Testis (tissue), 5 donors: ENCODE data around the gene ZNF479. TPM values are rescaled to one million over a fixed set of nuclear protein-coding genes. Genes with fewer than 3 reads are reported as not detected.
A peak's percentile ranks its signal among the peaks of the same experiment; 100 is the strongest.
"Not testable (repeated sequence)": the region's sequence is repeated elsewhere in the genome, so short reads cannot be mapped to it uniquely, and the experiment has no call there.

Experiments
- DNase-seq: peaks from one replicate; pipeline ENCODE4 v3.0.0-alpha.2; 2019
- H3K27ac ChIP-seq, 2 donors: fragments of 200-600 bp; sonication (generic); one replicate each; pipeline ENCODE4 v1.5.1; 2019
- H3K27me3 ChIP-seq: fragments of 200-600 bp; sonication (generic); one replicate; pipeline ENCODE4 v1.5.1; 2019
- H3K36me3 ChIP-seq: fragments of 200-600 bp; sonication (generic); one replicate; pipeline ENCODE4 v1.5.1; 2017; ENCODE audit warnings: low read depth; ENCODE audit errors: missing control alignments
- H3K4me1 ChIP-seq: fragments of 200-600 bp; sonication (generic); one replicate; pipeline ENCODE4 v1.5.1; 2019
- H3K4me3 ChIP-seq, 2 donors: fragments of 200-600 bp; sonication (generic); one replicate each; pipeline ENCODE4 v1.5.1; 2017 to 2019
- H3K9me3 ChIP-seq: fragments of 200-600 bp; sonication (generic); one replicate; pipeline ENCODE4 v1.5.1; 2017
- POLR2A ChIP-seq: fragments of 450-650 bp; IDR thresholded peaks from one replicate; pipeline ENCODE4 v1.6.1; 2017; ENCODE audit warnings: antibody characterized with exemption, mild to moderate bottlenecking, moderate library complexity
- WGBS, 2 donors: methylation state at CpG; one replicate each; pipeline ENCODE4 v1.1.5; 2018; 5-methylcytosine and 5-hydroxymethylcytosine counted together
- intact Hi-C: fragments of 100-400 bp; cut with DNase I; formaldehyde crosslinking; loops from one replicate; pipeline ENCODE4 v1.15.1; 2023; ENCODE audit warnings: low total_unique reads
- long read RNA-seq, 2 donors: transcript quantifications; one replicate each; lab custom pipeline, GENCODE V29; 2026
- polyA plus RNA-seq: library from polyadenylated mRNA; stranded (reverse); fragments of 350-450 nt; fragmentation: Illumina TruSeq; extraction: RNeasy Lipid Tissue Mini Kit (QIAGEN cat#74804); gene quantifications from one replicate; pipeline ENCODE4 v1.2.3, GENCODE V29; 2014; ENCODE audit warnings: low read depth, low replicate concordance; ENCODE audit not compliant: insufficient read depth
- total RNA-seq, 2 donors: library from RNA; depleted of rRNA; stranded (reverse); fragments of >200 nt; gene quantifications; one replicate each; pipeline ENCODE4 v1.2.3, GENCODE V29; 2016
- TF ChIP-seq, protein P1 (sequence below), 3 experiments: fragments of 450-650 bp in 2 of 3; fragments of 200-600 bp in 1 of 3; sonication (generic) in 1 of 3; IDR thresholded peaks; one replicate each; pipeline ENCODE4 v1.5.1; 2016 to 2019; ENCODE audit warnings: antibody characterized with exemption in 3 of 3, mild to moderate bottlenecking in 2 of 3, moderate library complexity in 1 of 3

Gene ZNF479
- 1 to 10 TPM in 1 of 2 donors, under 1 TPM in 1; 0.99 to 4.8 TPM for total RNA-seq
- 4.4 TPM for polyA plus RNA-seq
- long read RNA-seq, donor 1: 0 reads
- long read RNA-seq, donor 2, partial matches to known transcripts: 0 of 1 reads
- long read RNA-seq, donor 2, other reads (novel, unspliced or antisense): 0 of 1 reads

DNA sequence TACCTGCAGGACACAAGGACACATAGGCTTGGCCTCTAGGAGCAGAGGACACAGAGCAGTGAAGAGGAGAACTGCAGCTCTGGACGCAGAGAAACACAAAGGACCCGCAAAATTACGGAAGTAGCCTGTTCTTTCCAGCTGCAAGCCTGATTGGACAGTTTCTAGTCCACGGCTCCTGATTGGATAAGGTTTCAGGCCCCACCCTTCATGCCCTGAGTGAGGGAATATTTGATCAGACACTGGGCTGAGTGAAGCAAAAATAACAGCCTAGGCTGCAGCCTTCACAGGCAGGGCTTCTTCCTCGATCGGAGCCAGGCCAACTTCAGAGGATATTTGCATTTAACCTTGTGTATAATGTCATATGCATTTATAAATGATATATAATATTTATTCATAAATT, at the start of gene ZNF479:
Gene ZNF479 (minus strand): TSS at position 101 of the 400 bp plus-strand sequence. CDS start 112 bp downstream, outside the sequence.
- H3K27ac ChIP-seq, H3K9me3 ChIP-seq, H3K27me3 ChIP-seq, H3K4me1 ChIP-seq, H3K36me3 ChIP-seq, intact Hi-C loops: not testable (repeated sequence)
- WGBS, 2 donors: 64 to 71% methylated on average over 6 of the region's 6 CpGs
- peak; percentile 67 for DNase-seq
- H3K4me3 ChIP-seq: peak within 1 kb of the TSS; percentile 22 to 31

DNA sequence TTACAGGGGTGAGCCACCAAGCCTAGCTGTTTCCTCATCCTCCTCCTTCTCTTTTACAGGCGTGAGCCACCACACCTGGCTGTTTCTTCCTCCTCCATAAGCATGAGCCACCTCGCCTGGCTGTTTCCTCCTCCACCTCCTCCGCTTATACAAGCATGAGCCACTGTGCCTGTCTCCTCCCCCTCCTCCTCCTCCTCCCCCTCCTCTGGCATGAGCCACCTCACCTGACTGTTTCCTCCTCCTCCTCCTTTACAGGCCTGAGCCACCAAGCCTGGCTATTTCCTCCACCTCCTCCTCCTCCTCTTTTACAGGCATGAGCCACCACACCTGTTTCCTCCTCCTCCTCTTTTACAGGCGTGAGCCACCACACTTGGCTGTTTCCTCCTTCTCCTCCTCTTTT, 49.8 kb upstream of the ZNF479 start:
- intact Hi-C loops: no loop called here
- TF ChIP-seq, protein P1, sequence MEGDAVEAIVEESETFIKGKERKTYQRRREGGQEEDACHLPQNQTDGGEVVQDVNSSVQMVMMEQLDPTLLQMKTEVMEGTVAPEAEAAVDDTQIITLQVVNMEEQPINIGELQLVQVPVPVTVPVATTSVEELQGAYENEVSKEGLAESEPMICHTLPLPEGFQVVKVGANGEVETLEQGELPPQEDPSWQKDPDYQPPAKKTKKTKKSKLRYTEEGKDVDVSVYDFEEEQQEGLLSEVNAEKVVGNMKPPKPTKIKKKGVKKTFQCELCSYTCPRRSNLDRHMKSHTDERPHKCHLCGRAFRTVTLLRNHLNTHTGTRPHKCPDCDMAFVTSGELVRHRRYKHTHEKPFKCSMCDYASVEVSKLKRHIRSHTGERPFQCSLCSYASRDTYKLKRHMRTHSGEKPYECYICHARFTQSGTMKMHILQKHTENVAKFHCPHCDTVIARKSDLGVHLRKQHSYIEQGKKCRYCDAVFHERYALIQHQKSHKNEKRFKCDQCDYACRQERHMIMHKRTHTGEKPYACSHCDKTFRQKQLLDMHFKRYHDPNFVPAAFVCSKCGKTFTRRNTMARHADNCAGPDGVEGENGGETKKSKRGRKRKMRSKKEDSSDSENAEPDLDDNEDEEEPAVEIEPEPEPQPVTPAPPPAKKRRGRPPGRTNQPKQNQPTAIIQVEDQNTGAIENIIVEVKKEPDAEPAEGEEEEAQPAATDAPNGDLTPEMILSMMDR (IDR thresholded peaks at IDR 0.05): no peak
- no peak for TF ChIP-seq POLR2A
- H3K4me1 ChIP-seq: no peaks in the 10 kb centered on the region
- no peak overlapping the region for H3K4me3 ChIP-seq
- no peak for DNase-seq
- 72 to 80% methylated on average over 4 of the region's 4 CpGs for WGBS, 2 donors
- no peak overlapping the region for H3K27ac ChIP-seq
- H3K9me3 ChIP-seq: no peaks in the 10 kb centered on the region
- no peaks in the 10 kb centered on the region for H3K36me3 ChIP-seq
- H3K27me3 ChIP-seq: no peaks in the 10 kb centered on the region

DNA sequence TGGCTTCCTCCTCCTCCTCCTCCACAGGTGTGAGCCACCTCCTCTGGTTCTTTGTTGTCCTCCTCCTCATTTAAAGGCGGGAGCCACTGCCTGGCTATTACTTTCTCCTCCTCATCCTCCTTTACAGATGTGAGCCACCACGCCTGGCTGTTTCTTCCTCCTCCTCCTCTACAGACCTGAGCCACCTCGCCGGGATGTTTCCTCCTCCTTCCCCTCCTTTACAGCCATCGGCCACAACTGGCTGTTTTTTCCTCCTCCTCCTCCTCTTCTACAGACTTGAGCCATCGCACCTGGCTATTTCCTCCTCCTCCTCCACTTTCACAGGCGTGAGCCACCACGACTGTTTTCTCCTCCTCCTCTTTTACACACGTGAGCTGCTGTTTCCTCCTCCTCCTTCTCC, 49.0 kb upstream of the ZNF479 start:
- no peak overlapping the region for H3K27ac ChIP-seq
- H3K9me3 ChIP-seq: no peaks in the 10 kb centered on the region
- 77 to 80% methylated on average over 9 of the region's 9 CpGs for WGBS, 2 donors
- H3K36me3 ChIP-seq: no peaks in the 10 kb centered on the region
- intact Hi-C loops: no loop called here
- H3K4me1 ChIP-seq: no peaks in the 10 kb centered on the region
- TF ChIP-seq, protein P1 (IDR thresholded peaks at IDR 0.05): no peak
- TF ChIP-seq POLR2A: no peak
- no peak for DNase-seq
- no peaks in the 10 kb centered on the region for H3K27me3 ChIP-seq
- no peak overlapping the region for H3K4me3 ChIP-seq

DNA sequence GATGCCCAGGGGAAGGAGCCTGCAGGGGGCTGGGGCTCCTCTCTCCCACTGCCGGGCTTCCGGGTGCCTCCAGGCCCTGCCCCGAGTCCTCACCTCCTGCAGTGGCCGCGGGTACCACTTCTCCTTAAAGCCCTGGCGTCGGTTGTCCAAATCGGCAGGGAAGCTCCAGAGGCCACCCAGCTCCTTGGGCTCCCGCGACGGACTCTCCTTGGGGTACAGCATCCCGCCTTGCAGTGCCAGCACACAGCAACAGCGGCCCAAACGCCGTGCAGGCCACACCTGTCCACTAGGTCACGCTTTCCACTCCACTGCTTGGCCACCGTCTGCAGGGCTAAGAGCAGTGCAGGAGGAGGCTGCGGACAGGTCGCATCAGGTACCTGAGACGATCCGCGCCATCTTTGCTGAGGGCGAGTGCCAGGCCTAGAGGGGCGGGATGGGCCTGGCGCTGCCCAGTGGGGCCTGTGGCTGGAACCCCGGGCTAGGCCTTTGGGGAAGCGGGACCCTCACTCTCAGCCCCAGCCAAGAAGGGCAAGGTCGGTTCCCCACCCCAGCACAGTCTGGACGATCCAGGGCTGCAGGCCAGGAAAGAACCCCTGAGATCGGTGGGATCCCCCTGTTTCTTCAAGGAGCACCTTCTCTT, 47.7 kb upstream of the ZNF479 start:
- H3K36me3 ChIP-seq: no peaks in the 10 kb centered on the region
- 90 to 91% methylated on average over 14 to 30 of the region's 30 CpGs for WGBS, 2 donors
- H3K9me3 ChIP-seq: no peaks in the 10 kb centered on the region
- DNase-seq: no peak
- TF ChIP-seq, protein P1 (IDR thresholded peaks at IDR 0.05): no peak
- no peak for TF ChIP-seq POLR2A
- H3K27ac ChIP-seq: no peak overlapping the region
- no peaks in the 10 kb centered on the region for H3K27me3 ChIP-seq
- H3K4me1 ChIP-seq: no peaks in the 10 kb centered on the region
- no peak overlapping the region for H3K4me3 ChIP-seq
- intact Hi-C loops: no loop called here

DNA sequence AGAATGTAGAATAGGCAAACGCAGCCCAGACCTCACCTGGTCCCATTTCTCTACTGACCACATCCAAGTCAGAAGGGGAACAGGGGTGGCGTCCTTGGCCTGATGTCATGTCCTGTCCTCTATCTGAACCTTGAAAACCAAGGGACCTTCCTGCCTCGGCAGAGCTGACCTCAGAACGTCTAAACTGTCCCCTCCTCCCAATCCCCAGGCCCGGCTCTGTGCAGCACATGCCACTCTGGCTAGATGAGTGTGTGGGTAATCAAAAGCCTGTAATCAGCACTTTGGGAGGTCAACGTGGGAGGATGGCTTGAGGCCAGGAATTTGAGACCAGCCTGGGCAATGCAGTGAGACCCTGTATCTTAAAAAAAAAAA, 46.5 kb upstream of the ZNF479 start:
- Histone ChIP-seq H3K9me3 (no peaks in the 10 kb centered on the region), H3K4me3 (no peak overlapping the region), H3K27me3 (no peaks in the 10 kb centered on the region), H3K27ac (no peak overlapping the region), H3K4me1 (no peaks in the 10 kb centered on the region), H3K36me3 (no peaks in the 10 kb centered on the region)
- intact Hi-C loops: no loop called here
- 66 to 77% methylated on average over 4 to 6 of the region's 6 CpGs for WGBS, 2 donors
- TF ChIP-seq, protein P1 (IDR thresholded peaks at IDR 0.05): no peak
- TF ChIP-seq POLR2A: no peak
- DNase-seq: no peak
